Caki2 (cell line): ENCODE measurements around the gene ABCB8. TPM values are rescaled to one million over a fixed set of nuclear protein-coding genes. Genes with fewer than 3 reads are reported as not detected.
A peak's percentile ranks its signal among the peaks of the same experiment; 100 is the strongest.

ENCODE experiments used
- DNase-seq: peaks from one replicate; pipeline ENCODE4 v3.0.0-alpha.2; 2015; ENCODE audit warnings: low read depth
- in situ Hi-C: cut with HindIII; loops from 2 replicates; pipeline ENCODE4 v1.10.0; 2016; ENCODE audit warnings: low sequenced_read_pairs, low pct_unique_long_range_greater_than_20kb, mixed read lengths
- total RNA-seq: library from RNA; depleted of rRNA; stranded (reverse); fragments of >200 nt; shearing (Covaris generic); gene quantifications from 2 replicates; pipeline ENCODE4 v1.2.3, GENCODE V29; 2014; ENCODE audit warnings: low replicate concordance

ABCB8 gene
- total RNA-seq, 1 experiment from 2014 or later, result 19.6 TPM

GRCh38 chr7:151076863-151077704, 48.8 kb downstream of the ABCB8 start:
- in situ Hi-C loops, result no loop called here
- DNase-seq, result peak; percentile 33

GRCh38 chr7:151077705-151078232, 49.5 kb downstream of the ABCB8 start:
- in situ Hi-C loops, result no loop called here

GRCh38 chr7:151078233-151079040, 50.2 kb downstream of the ABCB8 start:
- in situ Hi-C loops, result no loop called here
- DNase-seq, result peak; percentile 28

More at GRCh38 chr7:151077705-151078232, 49.5 kb downstream of the ABCB8 start:
- no peak for DNase-seq

- in situ Hi-C loops, result no loop called here
- no peak for DNase-seq
These were observed 51.1 kb downstream of the ABCB8 start for GRCh38 chr7:151079199-151079910.

GRCh38 chr7:151080067-151080521, 51.8 kb downstream of the ABCB8 start:
- no peak for DNase-seq
- in situ Hi-C loops, result no loop called here

GRCh38 chr7:151080522-151081169, 52.4 kb downstream of the ABCB8 start, which contains the start of gene FASTK:
Gene FASTK (minus strand): TSS chr7:151080809. CDS start chr7:151080766, 43 bp downstream.
- peak; percentile 91 for DNase-seq
- in situ Hi-C loops, result no loop called here

GRCh38 chr7:151081170-151082101, 53.2 kb downstream of the ABCB8 start:
- in situ Hi-C loops, result no loop called here
- DNase-seq, result peak; percentile 62

- DNase-seq, result no peak
- in situ Hi-C loops, result no loop called here
These were observed 54.2 kb downstream of the ABCB8 start for GRCh38 chr7:151082141-151083070.

GRCh38 chr7:151083071-151083823, 55.0 kb downstream of the ABCB8 start, which contains the start of gene TMUB1:
Gene TMUB1 (minus strand): TSS chr7:151083493. CDS start chr7:151082563, 930 bp downstream.
- in situ Hi-C loops, result no loop called here
- DNase-seq, result peak; percentile 63

- DNase-seq, result no peak
- in situ Hi-C loops, result no loop called here
These were observed 55.5 kb downstream of the ABCB8 start for GRCh38 chr7:151083824-151084160.

- in situ Hi-C loops, result no loop called here
These were observed 57.1 kb downstream of the ABCB8 start for GRCh38 chr7:151085329-151085690.

GRCh38 chr7:151085691-151086620, 57.7 kb downstream of the ABCB8 start, which contains the start of gene AGAP3:
Gene AGAP3 (plus strand): TSS chr7:151086475. CDS start chr7:151086742, 267 bp downstream.
- in situ Hi-C loops, result no loop called here

More at GRCh38 chr7:151085329-151085690, 57.1 kb downstream of the ABCB8 start:
- no peak for DNase-seq

GRCh38 chr7:151086802-151087244, 58.6 kb downstream of the ABCB8 start:
- in situ Hi-C loops, result no loop called here
- no peak for DNase-seq

More at GRCh38 chr7:151085691-151086620, 57.7 kb downstream of the ABCB8 start, which contains the start of gene AGAP3:
- peak; percentile 87 for DNase-seq
